Fibroblast of skin of right biceps (primary cell): ENCODE data around the gene MYBPC2.
"Not testable (repeated sequence)": the region's sequence is repeated elsewhere in the genome, so short reads cannot be mapped to it uniquely, and the experiment has no call there.

Source experiments
- DNase-seq: peaks from one replicate; pipeline ENCODE4 v3.0.0-alpha.2; 2013

MYBPC2 gene

DNA sequence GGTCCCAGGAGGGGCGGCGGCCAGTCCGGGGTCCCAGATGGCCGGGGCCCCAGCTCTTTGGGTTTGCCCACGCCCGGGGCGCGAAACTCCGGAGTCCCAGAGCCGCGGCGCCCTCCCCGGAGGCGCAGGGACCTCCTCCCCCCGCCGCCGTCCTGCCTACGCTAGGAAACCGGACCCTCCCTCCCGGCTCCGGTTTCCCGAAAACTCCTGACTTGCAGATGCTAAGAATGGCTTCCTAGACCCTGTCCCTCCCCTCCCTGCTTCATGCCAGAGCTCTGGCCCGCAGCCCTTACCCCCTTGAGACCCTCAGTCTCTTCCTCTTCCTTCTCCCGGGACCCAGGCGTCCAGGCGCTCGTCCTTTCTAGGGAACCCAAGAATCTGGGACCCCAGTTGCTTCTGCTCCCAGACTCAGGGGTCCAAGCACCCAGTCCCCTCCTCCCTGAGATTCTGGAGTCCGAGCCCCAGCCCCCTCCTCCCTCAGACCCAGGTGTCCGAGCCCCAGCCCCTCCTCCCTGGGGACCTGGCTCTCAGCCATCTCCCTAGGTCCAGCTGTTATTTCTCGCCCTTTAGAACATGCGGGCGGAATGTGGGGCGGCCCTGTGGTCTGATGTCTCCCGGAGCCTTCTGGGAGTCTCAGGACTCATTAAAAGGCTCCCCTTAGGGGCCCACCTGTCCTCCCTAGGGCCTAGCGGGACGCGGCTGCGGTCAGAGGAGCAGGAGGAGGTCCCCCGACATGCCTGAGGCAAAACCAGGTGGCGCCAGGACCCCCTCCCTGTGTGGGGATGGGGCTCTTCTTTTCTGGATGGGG, at the start of gene MYBPC2:
Gene MYBPC2 (plus strand): TSS at position 672 of the 808 bp plus-strand sequence. CDS start 62 bp downstream, at position 734.
- no peak for DNase-seq

DNA sequence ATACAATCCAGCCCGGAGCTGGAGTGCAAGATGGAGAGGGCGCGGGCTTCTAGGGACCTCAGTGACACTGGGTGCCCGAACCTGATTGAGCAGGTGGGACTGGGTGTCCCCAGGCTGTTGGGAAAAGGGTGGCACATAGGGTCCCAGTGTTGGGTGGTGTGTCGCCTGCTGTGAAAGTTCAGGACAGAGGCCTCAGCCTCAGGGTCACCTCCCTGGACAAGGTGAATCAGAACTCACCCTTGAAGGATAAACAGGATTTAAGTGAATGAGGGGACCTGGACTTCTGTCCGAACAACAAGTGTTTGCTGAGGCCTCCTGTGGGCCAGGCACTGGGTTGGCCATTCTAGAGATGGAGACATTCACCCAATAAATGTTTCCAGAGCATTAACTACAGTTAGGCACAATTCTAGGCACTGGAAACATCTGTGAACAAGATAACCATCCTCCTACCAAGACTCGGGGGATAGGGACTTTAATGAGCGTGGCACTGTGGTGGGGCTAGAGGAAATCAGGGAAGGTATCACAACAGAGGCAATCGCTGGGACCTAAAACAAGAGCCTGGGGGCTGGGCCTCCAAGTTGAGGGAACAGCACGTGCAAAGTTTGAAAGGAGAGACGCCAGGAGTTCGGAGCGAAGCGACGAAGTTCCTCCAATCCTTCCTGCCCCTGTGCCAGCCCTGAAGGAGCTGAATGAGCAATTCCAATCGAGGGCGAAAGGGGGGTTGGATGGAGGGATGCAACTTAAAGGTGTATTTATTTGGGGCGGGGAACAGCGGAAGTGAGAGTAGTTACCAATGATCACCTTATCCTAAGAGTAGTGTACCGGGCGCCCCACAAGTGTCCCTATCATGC, 49.5 kb upstream of the MYBPC2 start:
- peak; percentile 24 for DNase-seq

DNA sequence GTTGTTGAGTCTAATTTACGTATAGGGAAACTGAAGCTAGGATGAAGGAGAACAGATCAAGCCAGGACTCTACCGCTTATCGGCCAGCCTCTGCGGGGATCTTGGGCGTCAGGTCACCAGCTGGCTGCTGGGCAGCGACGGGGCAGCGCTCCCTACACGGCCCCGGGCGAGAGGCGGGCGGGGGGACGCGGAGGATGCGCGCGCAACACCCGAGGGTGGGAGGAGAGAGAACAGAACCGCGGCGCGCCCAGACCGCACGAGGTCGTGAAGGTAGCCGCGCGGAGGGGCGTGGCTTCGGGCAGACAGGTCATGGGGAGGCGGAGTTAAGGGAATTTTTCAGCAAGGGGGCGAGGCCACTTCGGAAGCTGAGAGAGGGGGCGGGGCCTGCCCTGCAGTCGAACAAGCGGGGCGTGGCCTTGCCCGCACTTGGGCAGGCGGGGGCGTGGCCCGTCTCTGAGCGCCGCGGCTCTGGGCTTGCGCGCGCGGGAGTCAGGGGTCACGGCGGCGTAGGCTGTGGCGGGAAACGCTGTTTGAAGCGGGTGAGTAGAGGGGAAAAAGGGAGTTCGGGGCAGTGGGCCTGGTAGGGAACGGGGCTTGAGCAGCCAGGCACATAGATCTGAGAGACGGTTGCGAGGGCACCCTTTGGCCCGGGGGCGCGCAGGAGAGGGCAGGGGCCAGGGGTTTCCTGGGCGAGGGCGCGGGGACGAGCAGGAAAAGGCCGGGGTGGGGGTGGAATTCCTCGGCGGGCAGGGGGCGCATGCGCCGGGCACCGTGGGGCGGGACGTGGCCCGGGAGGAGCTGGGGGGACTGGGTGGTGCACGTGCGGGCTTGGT, 48.6 kb upstream of the MYBPC2 start, which contains the start of gene POLD1:
Gene POLD1 (plus strand): TSS at position 496 of the 833 bp plus-strand sequence. CDS start 14,505 bp downstream, outside the sequence.
- DNase-seq, result peak; percentile 95

DNA sequence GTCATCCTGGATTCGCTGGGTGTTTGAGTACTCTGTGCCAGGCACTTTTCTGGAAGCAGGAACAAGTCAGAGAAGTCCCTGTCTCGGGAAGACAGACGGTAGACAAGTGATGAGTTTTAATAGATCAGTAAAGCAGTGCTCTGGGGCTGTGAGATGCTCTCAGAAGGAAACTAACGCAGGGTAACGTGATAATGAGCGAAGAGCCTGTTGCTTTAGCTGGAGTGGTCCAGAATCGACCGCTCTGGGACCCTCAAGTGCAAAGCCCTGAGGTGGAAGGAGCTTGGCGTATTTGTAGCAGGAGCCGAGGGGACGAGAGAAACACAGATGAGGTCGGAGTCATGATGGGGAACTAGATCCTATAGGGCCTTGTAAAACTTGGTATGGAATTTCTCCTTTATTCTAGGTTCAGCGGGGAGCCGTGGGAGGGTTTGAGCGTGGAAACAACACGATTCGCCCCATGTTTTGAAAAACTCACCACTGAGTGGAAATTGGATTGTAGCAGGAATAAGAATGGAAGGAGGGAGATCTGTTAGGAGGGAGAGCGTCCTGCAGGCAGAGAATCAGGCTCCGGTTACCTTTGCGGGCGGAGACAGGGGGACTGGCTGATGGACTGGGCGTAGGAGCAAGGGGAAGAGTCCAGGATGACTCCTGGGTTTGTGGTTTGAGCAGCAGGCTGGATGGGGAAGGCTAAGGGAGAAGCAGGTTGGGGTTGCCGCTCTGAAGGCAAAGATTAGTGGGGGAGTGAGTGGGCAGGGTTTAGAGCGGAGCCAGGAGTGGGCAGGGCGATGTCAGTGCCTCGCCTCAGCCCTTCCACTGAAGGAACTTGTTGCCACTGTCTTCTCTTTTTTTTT, 47.8 kb upstream of the MYBPC2 start:
- peak; percentile 24 for DNase-seq

DNA sequence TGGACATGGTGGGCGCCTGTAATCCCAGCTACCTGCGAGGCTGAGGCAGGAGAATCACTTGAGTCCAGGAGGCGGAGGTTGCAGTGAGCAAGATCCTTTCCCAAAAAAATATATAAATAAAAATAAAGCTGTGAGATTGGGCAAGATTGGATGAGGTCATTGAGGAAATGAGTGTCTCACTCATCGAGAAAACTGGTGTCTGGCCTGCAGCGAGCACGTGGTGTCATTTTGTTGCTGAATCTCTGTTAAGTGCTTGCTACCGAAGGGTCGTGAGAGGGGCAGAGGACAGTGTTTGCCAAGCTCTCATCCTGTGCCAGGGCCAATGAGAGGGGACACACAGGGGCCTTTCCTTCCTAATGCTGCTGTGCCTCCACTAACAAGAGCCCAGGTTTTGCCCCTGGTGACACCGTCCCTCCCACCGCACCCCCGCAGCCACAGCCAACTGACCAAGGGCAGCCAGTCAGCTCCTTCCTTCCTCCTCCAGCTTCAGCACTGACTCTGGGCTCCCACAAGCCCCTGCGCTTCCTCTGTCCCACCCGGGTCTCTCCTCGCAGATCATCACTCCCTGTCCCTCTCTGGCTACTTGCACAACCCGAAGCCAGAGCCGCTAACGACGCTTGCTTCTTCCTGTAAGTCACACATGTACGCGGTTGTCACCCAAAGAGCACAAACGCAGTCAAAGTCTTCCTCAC, 45.4 kb upstream of the MYBPC2 start:
- peak; percentile 25 for DNase-seq

DNA sequence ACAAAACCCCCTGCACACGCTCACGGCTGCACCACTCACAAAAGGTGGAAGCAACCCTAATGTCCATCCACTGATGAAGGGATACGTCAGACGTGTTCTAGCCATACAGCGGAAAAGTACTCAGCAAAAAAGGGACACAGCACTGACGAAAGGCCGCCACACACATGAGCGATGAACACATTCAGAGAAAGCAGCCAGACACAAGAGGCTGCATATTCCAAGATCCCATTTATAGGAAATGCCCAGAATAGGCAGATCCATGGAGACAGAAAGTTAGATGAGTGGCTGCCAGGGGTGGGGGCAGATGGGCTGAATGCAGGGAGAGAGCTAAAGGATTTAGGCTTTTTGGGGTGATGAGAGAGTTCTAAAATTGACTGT, 44.8 kb upstream of the MYBPC2 start:
- no peak for DNase-seq

DNA sequence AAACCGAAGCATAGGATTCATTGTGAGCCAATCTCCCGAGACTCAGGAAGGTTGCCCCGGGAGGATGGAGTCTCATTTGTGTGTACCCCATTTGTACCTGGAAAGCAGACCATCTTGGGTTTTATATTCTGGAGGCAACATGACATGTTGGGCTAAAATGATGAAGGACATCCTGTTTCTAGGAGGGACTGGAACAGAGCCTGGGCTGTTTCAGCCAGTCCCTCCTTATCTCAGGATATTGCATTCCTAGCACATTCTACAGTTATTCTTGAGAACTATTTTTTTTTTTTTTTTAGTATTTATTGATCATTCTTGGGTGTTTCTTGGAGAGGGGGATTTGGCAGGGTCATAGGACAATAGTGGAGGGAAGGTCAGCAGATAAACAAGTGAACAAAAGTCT, 42.4 kb upstream of the MYBPC2 start:
- not testable (repeated sequence) for DNase-seq

DNA sequence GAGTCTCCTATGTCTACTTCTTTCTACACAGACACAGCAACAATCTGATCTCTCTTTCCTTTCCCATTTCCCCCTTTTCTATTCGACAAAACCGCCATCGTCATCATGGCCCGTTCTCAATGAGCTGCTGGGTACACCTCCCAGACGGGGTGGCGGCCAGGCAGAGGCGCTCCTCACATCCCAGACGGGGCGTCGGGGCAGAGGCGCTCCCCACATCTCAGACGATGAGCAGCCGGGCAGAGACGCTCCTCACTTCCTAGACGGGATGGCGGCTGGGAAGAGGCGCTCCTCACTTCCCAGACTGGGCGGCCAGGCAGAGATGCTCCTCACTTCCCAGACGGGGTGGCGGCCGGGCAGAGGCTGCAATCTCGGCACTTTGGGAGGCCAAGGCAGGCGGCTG, 41.7 kb upstream of the MYBPC2 start:
- not testable (repeated sequence) for DNase-seq

DNA sequence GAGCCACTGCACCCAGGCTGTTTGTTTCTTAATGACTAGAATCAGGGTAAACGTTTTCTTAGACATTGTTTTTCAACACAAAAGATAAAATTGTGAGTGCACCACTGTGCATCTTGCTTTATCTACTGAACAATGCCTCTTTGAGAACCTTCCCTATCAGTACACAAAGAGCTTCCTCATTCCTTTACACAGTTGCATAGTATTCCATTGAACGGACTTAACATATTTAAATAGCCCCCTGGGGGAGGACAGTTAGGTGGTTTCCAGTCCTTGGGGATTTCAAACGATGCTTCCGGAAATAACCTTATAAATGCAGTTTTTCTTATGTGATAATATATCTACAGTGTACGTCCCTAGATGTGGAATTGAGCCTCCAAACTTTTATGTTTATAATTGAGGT, 39.9 kb upstream of the MYBPC2 start:
- no peak for DNase-seq

DNA sequence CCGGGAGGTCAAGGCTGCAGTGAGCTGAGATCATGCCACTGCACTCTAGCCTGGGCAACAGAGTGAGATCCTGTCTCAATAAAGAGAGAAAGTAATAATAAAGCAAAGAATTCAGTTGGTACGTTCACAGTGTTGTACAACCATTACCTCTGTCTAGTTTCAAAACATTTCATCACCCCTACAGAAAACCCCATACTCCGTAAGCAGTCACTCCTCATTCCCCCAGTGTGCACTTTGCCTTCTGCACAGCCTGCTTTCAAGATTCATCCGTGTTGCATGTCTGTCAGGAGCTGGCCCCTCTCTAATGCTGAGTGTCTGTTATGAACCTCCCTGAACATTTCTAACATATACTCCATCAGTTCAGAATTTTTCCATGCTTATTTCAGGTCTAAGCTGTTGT, 39.1 kb upstream of the MYBPC2 start:
- no peak for DNase-seq

DNA sequence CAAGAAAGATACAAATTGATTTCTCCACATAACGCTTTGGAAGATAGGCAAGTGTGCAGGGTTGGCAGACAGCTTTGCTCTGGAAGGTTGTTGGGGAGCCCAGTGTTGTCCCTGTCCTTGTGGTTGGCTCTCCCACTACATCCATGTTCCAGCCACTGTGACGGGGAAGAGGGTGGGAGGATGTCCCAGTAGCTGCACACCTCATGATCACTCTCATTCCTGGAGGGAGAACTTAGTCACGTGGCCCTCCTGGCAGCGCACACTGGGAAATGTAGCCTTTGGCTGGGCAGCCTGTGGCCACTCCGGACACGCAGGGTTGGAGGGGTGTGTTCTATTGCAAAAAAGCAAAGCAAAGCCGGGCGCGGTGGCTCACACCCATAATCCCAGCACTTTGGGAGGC, 38.7 kb upstream of the MYBPC2 start:
- DNase-seq, result no peak

DNA sequence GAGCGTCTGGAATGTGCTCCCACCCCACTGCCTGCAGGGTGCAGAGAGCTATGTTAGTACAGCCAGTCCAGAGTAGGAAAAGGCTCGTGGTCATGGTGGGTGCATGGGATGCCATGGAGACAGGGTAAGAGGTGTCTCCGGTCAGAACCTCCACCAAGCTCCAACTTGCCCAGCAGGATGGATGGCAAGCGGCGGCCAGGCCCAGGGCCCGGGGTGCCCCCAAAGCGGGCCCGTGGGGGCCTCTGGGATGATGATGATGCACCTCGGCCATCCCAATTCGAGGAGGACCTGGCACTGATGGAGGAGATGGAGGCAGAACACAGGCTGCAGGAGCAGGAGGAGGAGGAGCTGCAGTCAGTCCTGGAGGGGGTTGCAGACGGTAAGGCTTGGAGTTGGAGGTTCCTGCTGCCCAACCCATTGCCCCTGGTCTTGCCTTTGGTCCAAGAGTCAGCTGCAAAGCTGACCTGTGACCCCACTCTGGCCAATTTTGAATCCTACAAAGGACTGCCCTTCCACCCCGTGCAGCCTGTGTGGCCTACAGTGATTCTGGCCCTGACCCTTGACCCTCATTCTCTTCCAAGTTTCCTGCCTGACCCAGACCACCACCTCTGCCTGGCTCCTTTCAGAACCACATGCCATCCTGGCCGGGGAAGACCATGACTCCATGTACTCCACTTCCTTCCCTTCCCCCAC, 33.9 kb upstream of the MYBPC2 start:
- DNase-seq, result no peak

DNA sequence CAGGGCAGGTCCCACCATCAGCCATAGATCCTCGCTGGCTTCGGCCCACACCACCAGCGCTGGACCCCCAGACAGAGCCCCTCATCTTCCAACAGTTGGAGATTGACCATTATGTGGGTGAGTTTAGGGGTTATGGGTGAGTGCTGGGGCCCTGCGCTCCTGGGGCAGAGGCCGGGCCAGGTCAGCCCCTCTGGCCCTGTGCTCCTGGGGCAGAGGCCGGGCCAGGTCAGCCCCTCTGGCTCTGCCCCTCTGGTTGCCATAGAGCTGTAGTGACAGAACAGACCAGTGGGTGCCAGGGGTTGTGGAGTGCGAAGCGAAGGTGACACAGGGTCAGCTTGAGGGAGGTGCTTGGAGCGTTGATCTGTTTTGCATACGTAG, 33.3 kb upstream of the MYBPC2 start:
- DNase-seq, result no peak

DNA sequence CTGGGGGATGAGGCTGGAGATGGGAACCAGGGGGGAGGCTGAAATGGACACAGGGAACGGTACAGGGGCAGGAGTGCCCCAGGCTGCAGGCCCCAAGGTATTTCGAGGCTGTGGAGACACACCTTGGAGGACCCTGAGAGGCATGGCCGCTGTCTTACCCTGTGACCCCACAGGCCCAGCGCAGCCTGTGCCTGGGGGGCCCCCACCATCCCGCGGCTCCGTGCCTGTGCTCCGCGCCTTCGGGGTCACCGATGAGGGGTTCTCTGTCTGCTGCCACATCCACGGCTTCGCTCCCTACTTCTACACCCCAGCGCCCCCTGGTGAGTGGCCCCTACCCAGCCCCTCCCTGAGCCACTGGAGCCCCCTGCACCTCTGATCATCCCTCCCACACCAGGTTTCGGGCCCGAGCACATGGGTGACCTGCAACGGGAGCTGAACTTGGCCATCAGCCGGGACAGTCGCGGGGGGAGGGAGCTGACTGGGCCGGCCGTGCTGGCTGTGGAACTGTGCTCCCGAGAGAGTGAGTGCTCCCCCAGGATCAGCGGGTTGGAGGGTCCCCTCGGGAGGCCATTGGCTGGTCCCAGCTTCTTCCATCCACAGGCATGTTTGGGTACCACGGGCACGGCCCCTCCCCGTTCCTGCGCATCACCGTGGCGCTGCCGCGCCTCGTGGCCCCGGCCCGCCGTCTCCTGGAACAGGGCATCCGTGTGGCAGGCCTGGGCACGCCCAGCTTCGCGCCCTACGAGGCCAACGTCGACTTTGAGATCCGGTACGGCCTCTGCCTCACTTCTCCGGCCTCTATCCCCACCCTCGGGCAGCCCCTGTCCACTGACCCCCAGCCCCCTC, 30.9 kb upstream of the MYBPC2 start:
- DNase-seq, result no peak

DNA sequence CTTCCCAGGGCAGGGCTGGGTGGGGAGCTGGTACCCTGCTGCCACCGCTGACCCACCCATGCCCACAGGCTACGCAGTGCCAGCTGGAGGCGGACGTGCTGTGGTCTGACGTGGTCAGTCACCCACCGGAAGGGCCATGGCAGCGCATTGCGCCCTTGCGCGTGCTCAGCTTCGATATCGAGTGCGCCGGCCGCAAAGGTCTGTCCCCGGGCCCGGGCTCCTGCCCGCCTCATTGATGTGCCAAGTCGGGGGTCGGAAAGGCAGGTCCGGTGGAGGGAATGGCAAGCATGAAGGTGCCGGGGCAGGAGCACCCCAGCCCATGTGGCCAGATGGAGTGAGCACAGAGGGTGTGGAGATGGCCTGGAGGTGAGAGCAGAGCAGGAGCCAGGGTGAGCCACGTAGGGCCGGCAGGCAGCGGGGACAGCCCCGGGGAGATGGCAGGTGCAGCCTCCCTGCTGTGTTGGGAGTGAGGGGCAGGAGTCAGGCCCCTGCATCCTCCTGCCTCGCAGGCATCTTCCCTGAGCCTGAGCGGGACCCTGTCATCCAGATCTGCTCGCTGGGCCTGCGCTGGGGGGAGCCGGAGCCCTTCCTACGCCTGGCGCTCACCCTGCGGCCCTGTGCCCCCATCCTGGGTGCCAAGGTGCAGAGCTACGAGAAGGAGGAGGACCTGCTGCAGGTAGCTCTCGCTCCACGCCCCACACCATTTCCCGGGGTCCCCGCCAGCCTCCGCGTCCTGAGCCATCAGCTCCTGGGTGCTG, 30.0 kb upstream of the MYBPC2 start:
- DNase-seq, result no peak

DNA sequence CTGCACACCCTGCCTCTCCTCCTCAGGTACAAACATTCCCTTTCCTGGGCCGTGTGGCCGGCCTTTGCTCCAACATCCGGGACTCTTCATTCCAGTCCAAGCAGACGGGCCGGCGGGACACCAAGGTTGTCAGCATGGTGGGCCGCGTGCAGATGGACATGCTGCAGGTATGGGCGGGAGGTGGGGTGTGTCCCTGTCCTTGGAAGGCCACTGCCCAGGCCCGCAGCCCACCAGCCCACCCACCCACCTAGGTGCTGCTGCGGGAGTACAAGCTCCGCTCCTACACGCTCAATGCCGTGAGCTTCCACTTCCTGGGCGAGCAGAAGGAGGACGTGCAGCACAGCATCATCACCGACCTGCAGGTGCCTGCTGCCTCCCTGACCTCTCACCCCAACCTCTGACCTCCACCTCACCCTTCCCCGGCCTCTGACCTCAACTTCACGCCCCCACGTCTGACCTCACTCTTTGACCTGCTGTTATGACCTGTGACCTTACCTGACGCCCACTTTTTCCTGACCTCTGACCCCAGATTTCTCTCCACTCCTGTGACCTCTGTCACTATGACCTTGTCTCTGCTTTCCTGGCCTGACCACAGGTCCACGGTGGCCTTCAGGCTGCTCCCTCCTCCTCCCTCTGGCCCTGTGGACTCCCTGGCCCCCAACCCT, 26.4 kb upstream of the MYBPC2 start:
- no peak for DNase-seq

DNA sequence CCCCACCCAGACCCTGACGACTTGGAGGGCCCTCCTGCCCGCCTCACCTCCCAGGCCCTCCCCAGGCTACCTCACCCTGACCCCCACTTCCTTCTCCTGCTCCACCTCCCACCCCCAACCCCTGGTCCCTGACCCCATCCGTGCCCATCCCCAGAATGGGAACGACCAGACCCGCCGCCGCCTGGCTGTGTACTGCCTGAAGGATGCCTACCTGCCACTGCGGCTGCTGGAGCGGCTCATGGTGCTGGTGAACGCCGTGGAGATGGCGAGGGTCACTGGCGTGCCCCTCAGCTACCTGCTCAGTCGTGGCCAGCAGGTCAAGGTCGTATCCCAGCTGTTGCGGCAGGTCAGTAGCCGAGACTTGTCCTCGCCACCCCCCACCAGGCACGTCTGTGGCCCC, 25.9 kb upstream of the MYBPC2 start:
- no peak for DNase-seq

DNA sequence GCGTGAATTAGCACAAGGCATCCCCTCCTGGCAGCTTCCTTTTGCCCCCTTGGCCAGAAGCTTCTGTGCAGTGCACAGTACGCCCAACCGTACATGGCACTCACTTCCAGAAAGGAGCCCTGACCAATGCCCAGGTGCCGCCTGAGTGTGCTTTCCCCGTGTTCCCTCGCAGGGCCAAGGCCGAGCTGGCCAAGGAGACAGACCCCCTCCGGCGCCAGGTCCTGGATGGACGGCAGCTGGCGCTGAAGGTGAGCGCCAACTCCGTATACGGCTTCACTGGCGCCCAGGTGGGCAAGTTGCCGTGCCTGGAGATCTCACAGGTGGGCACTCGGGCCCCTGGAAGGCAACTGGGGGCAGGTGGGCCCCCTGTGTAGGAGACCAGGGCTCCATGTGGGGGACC, 23.3 kb upstream of the MYBPC2 start:
- no peak for DNase-seq

DNA sequence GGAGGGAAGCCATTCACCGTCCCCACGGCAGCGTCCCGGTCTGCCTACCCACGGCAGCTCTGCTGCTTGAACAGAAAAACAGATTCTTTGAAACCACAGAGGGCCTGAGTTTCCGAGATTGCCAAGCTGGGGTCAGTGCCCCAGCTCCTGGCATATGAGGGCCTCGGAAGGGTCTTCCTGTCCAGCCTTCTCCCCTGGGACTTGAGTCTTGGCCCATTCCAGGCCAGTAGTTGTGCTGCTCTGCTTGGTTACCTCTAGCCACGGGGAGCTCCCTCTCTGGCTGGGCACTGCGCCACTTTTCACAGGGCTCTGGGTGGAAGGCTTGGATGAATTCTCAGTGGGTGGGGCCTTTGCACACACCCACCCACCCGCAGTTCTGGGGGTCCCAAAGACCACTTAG, 22.6 kb upstream of the MYBPC2 start:
- no peak for DNase-seq
